HFF-Myc (cell line): ENCODE results near the gene GALNT10.

ENCODE experiments used
- DNase-seq: peaks from one replicate; pipeline ENCODE4 v3.0.0-alpha.2; 2011; ENCODE audit warnings: low read depth; ENCODE audit errors: extremely low read depth
- H3K4me3 ChIP-seq: replicated peaks from 2 replicates; pipeline ENCODE4 v1.5.1; 2011; ENCODE audit warnings: low read depth, mild to moderate bottlenecking, control low read depth, low read length
- CTCF ChIP-seq: IDR thresholded peaks from 2 replicates; pipeline ENCODE4 v1.5.1; 2012; ENCODE audit warnings: mild to moderate bottlenecking, low read depth, low read length, control low read depth; ENCODE audit errors: missing control alignments

Gene GALNT10

GRCh38 chr5:154364771-154365170 is 174.2 kb downstream of the GALNT10 start:
- no peak for DNase-seq

GRCh38 chr5:154365823-154366222 is 175.3 kb downstream of the GALNT10 start:
- no peak for TF ChIP-seq CTCF
- no peak for DNase-seq
- H3K4me3 ChIP-seq: no peak overlapping the region

More at GRCh38 chr5:154364771-154365170, 174.2 kb downstream of the GALNT10 start:
- no peak for TF ChIP-seq CTCF
- no peak overlapping the region for H3K4me3 ChIP-seq

GRCh38 chr5:154366353-154366752 is 175.8 kb downstream of the GALNT10 start:
- no peak overlapping the region for H3K4me3 ChIP-seq
- no peak for DNase-seq
- TF ChIP-seq CTCF: no peak

GRCh38 chr5:154367101-154367500 is 176.6 kb downstream of the GALNT10 start:
- no peak for TF ChIP-seq CTCF
- H3K4me3 ChIP-seq: no peak overlapping the region
- DNase-seq: no peak

GRCh38 chr5:154368041-154368800 is 177.7 kb downstream of the GALNT10 start:
- DNase-seq: peak; percentile 93
- TF ChIP-seq CTCF: no peak
- no peak overlapping the region for H3K4me3 ChIP-seq

- H3K4me3 ChIP-seq: no peak overlapping the region
- no peak for DNase-seq
- no peak for TF ChIP-seq CTCF
These were observed 179.1 kb downstream of the GALNT10 start for GRCh38 chr5:154369682-154370081.

- DNase-seq: peak; percentile 38
- no peak for TF ChIP-seq CTCF
- H3K4me3 ChIP-seq: no peak overlapping the region
These were observed 179.6 kb downstream of the GALNT10 start for GRCh38 chr5:154370119-154370518.
